Effector CD4-positive, alpha-beta T cell (primary cell): ENCODE measurements around the gene TUBD1.
A peak's percentile ranks its signal among the peaks of the same experiment; 100 is the strongest.
"Not testable (repeated sequence)": the region's sequence is repeated elsewhere in the genome, so short reads cannot be mapped to it uniquely, and the experiment has no call there.

ENCODE experiments used
- DNase-seq: peaks from one replicate; pipeline ENCODE4 v3.0.0-alpha.2; 2020
- total RNA-seq: gene quantifications from one replicate; lab custom pipeline; 2026; lab: John Stamatoyannopoulos, UW

Gene TUBD1
- 19.9 reads per million, percentile 46 among the genes with 10 or more reads in this experiment for total RNA-seq

- peak; percentile 96 for DNase-seq
Measured at GRCh38 chr17:59892924-59893675, at the start of gene TUBD1, which contains the start of gene RPS6KB1. TSS of gene TUBD1 (minus strand) at chr17:59892943. CDS start at chr17:59891002, 1,941 bp downstream. TSS of gene RPS6KB1 (plus strand) at chr17:59893121. CDS start at chr17:59893185, 64 bp downstream.

- DNase-seq = no peak
Measured at GRCh38 chr17:59941131-59941530, 48.4 kb upstream of the TUBD1 start.

GRCh38 chr17:59940697-59941096, 48.0 kb upstream of the TUBD1 start:
- not testable (repeated sequence) for DNase-seq

- not testable (repeated sequence) for DNase-seq
Measured at GRCh38 chr17:59933317-59933716, 40.6 kb upstream of the TUBD1 start.

- not testable (repeated sequence) for DNase-seq
Measured at GRCh38 chr17:59930768-59931167, 38.0 kb upstream of the TUBD1 start.

- DNase-seq = not testable (repeated sequence)
Measured at GRCh38 chr17:59930121-59930520, 37.4 kb upstream of the TUBD1 start.

- not testable (repeated sequence) for DNase-seq
Measured at GRCh38 chr17:59920637-59921036, 27.9 kb upstream of the TUBD1 start.

GRCh38 chr17:59916446-59916845, 23.7 kb upstream of the TUBD1 start:
- no peak for DNase-seq

- DNase-seq = no peak
Measured at GRCh38 chr17:59914274-59914854, 21.6 kb upstream of the TUBD1 start.

- DNase-seq = no peak
Measured at GRCh38 chr17:59907467-59907866, 14.7 kb upstream of the TUBD1 start.

GRCh38 chr17:59903455-59903854, 10.7 kb upstream of the TUBD1 start:
- no peak for DNase-seq

- no peak for DNase-seq
Measured at GRCh38 chr17:59901604-59902003, 8.9 kb upstream of the TUBD1 start.

GRCh38 chr17:59899099-59899498, 6.4 kb upstream of the TUBD1 start:
- DNase-seq = no peak

- no peak for DNase-seq
Measured at GRCh38 chr17:59897090-59897489, 4.3 kb upstream of the TUBD1 start.

GRCh38 chr17:59893676-59894100, 945 bp upstream of the TUBD1 start:
- no peak for DNase-seq

- no peak for DNase-seq
Measured at GRCh38 chr17:59892251-59892923, 356 bp downstream of the TUBD1 start.

GRCh38 chr17:59890720-59891119, 2.0 kb downstream of the TUBD1 start:
- DNase-seq = no peak

- no peak for DNase-seq
Measured at GRCh38 chr17:59888145-59888750, 4.5 kb downstream of the TUBD1 start.

GRCh38 chr17:59884861-59885260, 7.9 kb downstream of the TUBD1 start:
- DNase-seq = no peak

- no peak for DNase-seq
Measured at GRCh38 chr17:59878624-59879023, 14.1 kb downstream of the TUBD1 start.

GRCh38 chr17:59877965-59878364, 14.8 kb downstream of the TUBD1 start:
- DNase-seq = no peak

GRCh38 chr17:59876107-59876506, 16.6 kb downstream of the TUBD1 start:
- no peak for DNase-seq

GRCh38 chr17:59874376-59874775, 18.4 kb downstream of the TUBD1 start:
- no peak for DNase-seq
